Ishikawa (cell line): ENCODE data around the gene LSMEM2.

ENCODE experiments used
- CEBPB ChIP-seq: IDR thresholded peaks from 2 replicates; pipeline ENCODE4 v1.6.1; 2012
- CREB1 ChIP-seq: IDR thresholded peaks from 2 replicates; pipeline ENCODE4 v1.6.1; 2012; ENCODE audit warnings: low read depth
- EGR1 ChIP-seq: IDR thresholded peaks from 2 replicates; pipeline ENCODE4 v1.6.1; 2012
- EP300 ChIP-seq: IDR thresholded peaks from 2 replicates; pipeline ENCODE4 v1.6.1; 2012; ENCODE audit warnings: borderline replicate concordance
- FOXM1 ChIP-seq: IDR thresholded peaks from 2 replicates; pipeline ENCODE4 v1.6.1; 2012; ENCODE audit warnings: low read depth, borderline replicate concordance
- TAF1 ChIP-seq: IDR thresholded peaks from 2 replicates; pipeline ENCODE4 v1.6.1; 2012; ENCODE audit warnings: low read depth, mild to moderate bottlenecking
- TCF12 ChIP-seq: IDR thresholded peaks from 2 replicates; pipeline ENCODE4 v1.6.1; 2012; ENCODE audit warnings: low read depth
- YY1 ChIP-seq: IDR thresholded peaks from 2 replicates; pipeline ENCODE4 v1.6.1; 2012; ENCODE audit warnings: low read depth
- TF ChIP-seq, protein P1 (sequence below): IDR thresholded peaks from 2 replicates; pipeline ENCODE4 v1.6.1; 2012; ENCODE audit warnings: low read depth, mild to moderate bottlenecking
- TF ChIP-seq, protein P2 (sequence below): IDR thresholded peaks from 2 replicates; pipeline ENCODE4 v1.6.1; 2012

DNA sequence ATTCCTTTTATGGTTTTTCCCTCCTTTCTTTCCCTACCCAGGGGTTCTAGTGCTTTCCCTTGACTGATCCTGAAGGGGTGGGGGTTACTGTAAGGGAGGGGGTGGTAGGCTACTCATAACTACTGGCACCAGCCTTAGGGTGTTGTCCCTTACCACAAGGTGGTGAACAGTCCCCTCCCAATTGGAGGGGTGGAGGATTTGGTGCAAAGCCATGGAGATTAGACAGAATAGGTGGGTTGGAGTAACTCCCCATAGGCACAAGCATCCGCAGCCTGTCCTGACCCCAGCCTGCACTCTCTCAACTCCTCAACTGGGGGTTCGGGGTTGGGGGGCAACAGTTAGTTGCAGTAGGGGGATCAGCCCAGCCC lies 46.2 kb downstream of the LSMEM2 start:
- TF ChIP-seq TAF1 (no peak), FOXM1 (no peak), CEBPB (no peak), YY1 (no peak), EP300 (no peak), CREB1 (no peak), TCF12 (no peak), EGR1 (no peak)
- TF ChIP-seq, protein P1, sequence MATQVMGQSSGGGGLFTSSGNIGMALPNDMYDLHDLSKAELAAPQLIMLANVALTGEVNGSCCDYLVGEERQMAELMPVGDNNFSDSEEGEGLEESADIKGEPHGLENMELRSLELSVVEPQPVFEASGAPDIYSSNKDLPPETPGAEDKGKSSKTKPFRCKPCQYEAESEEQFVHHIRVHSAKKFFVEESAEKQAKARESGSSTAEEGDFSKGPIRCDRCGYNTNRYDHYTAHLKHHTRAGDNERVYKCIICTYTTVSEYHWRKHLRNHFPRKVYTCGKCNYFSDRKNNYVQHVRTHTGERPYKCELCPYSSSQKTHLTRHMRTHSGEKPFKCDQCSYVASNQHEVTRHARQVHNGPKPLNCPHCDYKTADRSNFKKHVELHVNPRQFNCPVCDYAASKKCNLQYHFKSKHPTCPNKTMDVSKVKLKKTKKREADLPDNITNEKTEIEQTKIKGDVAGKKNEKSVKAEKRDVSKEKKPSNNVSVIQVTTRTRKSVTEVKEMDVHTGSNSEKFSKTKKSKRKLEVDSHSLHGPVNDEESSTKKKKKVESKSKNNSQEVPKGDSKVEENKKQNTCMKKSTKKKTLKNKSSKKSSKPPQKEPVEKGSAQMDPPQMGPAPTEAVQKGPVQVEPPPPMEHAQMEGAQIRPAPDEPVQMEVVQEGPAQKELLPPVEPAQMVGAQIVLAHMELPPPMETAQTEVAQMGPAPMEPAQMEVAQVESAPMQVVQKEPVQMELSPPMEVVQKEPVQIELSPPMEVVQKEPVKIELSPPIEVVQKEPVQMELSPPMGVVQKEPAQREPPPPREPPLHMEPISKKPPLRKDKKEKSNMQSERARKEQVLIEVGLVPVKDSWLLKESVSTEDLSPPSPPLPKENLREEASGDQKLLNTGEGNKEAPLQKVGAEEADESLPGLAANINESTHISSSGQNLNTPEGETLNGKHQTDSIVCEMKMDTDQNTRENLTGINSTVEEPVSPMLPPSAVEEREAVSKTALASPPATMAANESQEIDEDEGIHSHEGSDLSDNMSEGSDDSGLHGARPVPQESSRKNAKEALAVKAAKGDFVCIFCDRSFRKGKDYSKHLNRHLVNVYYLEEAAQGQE = no peak
- TF ChIP-seq, protein P2, sequence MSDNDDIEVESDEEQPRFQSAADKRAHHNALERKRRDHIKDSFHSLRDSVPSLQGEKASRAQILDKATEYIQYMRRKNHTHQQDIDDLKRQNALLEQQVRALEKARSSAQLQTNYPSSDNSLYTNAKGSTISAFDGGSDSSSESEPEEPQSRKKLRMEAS = no peak
